Activated naive CD4-positive, alpha-beta T cell treated with anti-CD3 and anti-CD28 coated beads, Interleukin-2, amount 50 U/mL, for 72 hours (primary cell): Measurements from ENCODE around the gene RERG. TPM values are rescaled to one million over a fixed set of nuclear protein-coding genes. Genes with fewer than 3 reads are reported as not detected.

Source experiments
- ATAC-seq, 2 donors: fragments of 150-1000 bp; cut with Tn5 transposase; 2 replicates each; pipeline ENCODE4 v1.10.0; 2021; ENCODE audit warnings: mild to moderate bottlenecking in 2 of 2, moderate library complexity in 2 of 2
- DNase-seq, 2 donors: peaks; one replicate each; pipeline ENCODE4 v3.0.0; 2021 to 2022; ENCODE audit warnings: low spot score in 2 of 2
- H3K27ac Mint-ChIP-seq, 2 donors: one replicate each; pipeline ENCODE4 v1.8.0; 2022; ENCODE audit warnings: mild to moderate bottlenecking in 2 of 2, mixed read lengths in 2 of 2
- H3K36me3 Mint-ChIP-seq, 2 donors: one replicate each; pipeline ENCODE4 v1.8.0; 2022; ENCODE audit warnings: mixed read lengths in 2 of 2
- H3K9me3 Mint-ChIP-seq, 2 donors: one replicate each; pipeline ENCODE4 v1.8.0; 2022; ENCODE audit warnings: mixed read lengths in 2 of 2
- total RNA-seq, 2 donors: library from RNA; stranded (reverse); gene quantifications; one replicate each; pipeline ENCODE4 v1.2.3, GENCODE V29; 2022

Gene RERG
- total RNA-seq, 2 donors from 2014 or later = not detected

GRCh38 chr12:15172060-15172822 is 49.0 kb downstream of the RERG start:
- no peak for ATAC-seq
- H3K9me3 Mint-ChIP-seq = no peaks in the 10 kb centered on the region

GRCh38 chr12:15171012-15171655 is 50.1 kb downstream of the RERG start:
- no peak for ATAC-seq
- Mint-ChIP-seq H3K27ac (no peak overlapping the region), H3K9me3 (no peaks in the 10 kb centered on the region), H3K36me3 (no peaks in the 10 kb centered on the region)
- no peak for DNase-seq

More at GRCh38 chr12:15172060-15172822, 49.0 kb downstream of the RERG start:
- H3K27ac Mint-ChIP-seq = no peak overlapping the region
- H3K36me3 Mint-ChIP-seq = no peaks in the 10 kb centered on the region
- no peak for DNase-seq

- no peaks in the 10 kb centered on the region for H3K36me3 Mint-ChIP-seq
- no peak overlapping the region for H3K27ac Mint-ChIP-seq
- ATAC-seq (no peak), DNase-seq (no peak)
- no peaks in the 10 kb centered on the region for H3K9me3 Mint-ChIP-seq
These were observed 53.1 kb downstream of the RERG start for GRCh38 chr12:15168026-15168678.

GRCh38 chr12:15165012-15165659 is 56.1 kb downstream of the RERG start:
- ATAC-seq (no peak), DNase-seq (no peak)
- Mint-ChIP-seq H3K27ac (no peak overlapping the region), H3K9me3 (no peaks in the 10 kb centered on the region), H3K36me3 (no peaks in the 10 kb centered on the region)

- ATAC-seq = no peak
- Mint-ChIP-seq H3K36me3 (no peaks in the 10 kb centered on the region), H3K27ac (no peak overlapping the region), H3K9me3 (no peaks in the 10 kb centered on the region)
- no peak for DNase-seq
These were observed 57.9 kb downstream of the RERG start for GRCh38 chr12:15163030-15163976.

GRCh38 chr12:15158083-15158482 is 63.1 kb downstream of the RERG start:
- DNase-seq (no peak), ATAC-seq (no peak)
- no peaks in the 10 kb centered on the region for H3K9me3 Mint-ChIP-seq
- H3K27ac Mint-ChIP-seq = no peak overlapping the region
- H3K36me3 Mint-ChIP-seq = no peaks in the 10 kb centered on the region

- Mint-ChIP-seq H3K36me3 (no peaks in the 10 kb centered on the region), H3K9me3 (no peaks in the 10 kb centered on the region), H3K27ac (no peak overlapping the region)
- ATAC-seq (no peak), DNase-seq (no peak)
These were observed 63.9 kb downstream of the RERG start for GRCh38 chr12:15157269-15157671.

GRCh38 chr12:15155271-15155670 is 65.9 kb downstream of the RERG start:
- H3K9me3 Mint-ChIP-seq = no peaks in the 10 kb centered on the region
- H3K27ac Mint-ChIP-seq = no peak overlapping the region
- no peaks in the 10 kb centered on the region for H3K36me3 Mint-ChIP-seq
- DNase-seq (no peak), ATAC-seq (no peak)

GRCh38 chr12:15154103-15154502 is 67.1 kb downstream of the RERG start:
- Mint-ChIP-seq H3K27ac (no peak overlapping the region), H3K36me3 (no peaks in the 10 kb centered on the region), H3K9me3 (no peaks in the 10 kb centered on the region)
- DNase-seq (no peak), ATAC-seq (no peak)

- Mint-ChIP-seq H3K9me3 (no peaks in the 10 kb centered on the region), H3K36me3 (no peaks in the 10 kb centered on the region)
These were observed 68.3 kb downstream of the RERG start for GRCh38 chr12:15152868-15153267.

GRCh38 chr12:15152456-15152855 is 68.8 kb downstream of the RERG start:
- no peaks in the 10 kb centered on the region for H3K36me3 Mint-ChIP-seq
- no peak overlapping the region for H3K27ac Mint-ChIP-seq
- ATAC-seq (no peak), DNase-seq (no peak)
- H3K9me3 Mint-ChIP-seq = no peaks in the 10 kb centered on the region

More at GRCh38 chr12:15152868-15153267, 68.3 kb downstream of the RERG start:
- no peak for ATAC-seq
- no peak for DNase-seq
- no peak overlapping the region for H3K27ac Mint-ChIP-seq

GRCh38 chr12:15151161-15152091 is 69.8 kb downstream of the RERG start:
- DNase-seq (no peak), ATAC-seq (no peak)
- H3K36me3 Mint-ChIP-seq = no peaks in the 10 kb centered on the region
- H3K27ac Mint-ChIP-seq = no peak overlapping the region
- no peaks in the 10 kb centered on the region for H3K9me3 Mint-ChIP-seq

- H3K36me3 Mint-ChIP-seq = no peaks in the 10 kb centered on the region
- H3K27ac Mint-ChIP-seq = no peak overlapping the region
- H3K9me3 Mint-ChIP-seq = no peaks in the 10 kb centered on the region
- DNase-seq (no peak), ATAC-seq (no peak)
These were observed 74.6 kb downstream of the RERG start for GRCh38 chr12:15146585-15146984.

- Mint-ChIP-seq H3K9me3 (no peaks in the 10 kb centered on the region), H3K27ac (no peak overlapping the region), H3K36me3 (no peaks in the 10 kb centered on the region)
- ATAC-seq (no peak), DNase-seq (no peak)
These were observed 77.8 kb downstream of the RERG start for GRCh38 chr12:15143467-15143866.

- Mint-ChIP-seq H3K9me3 (no peaks in the 10 kb centered on the region), H3K27ac (no peak overlapping the region), H3K36me3 (no peaks in the 10 kb centered on the region)
- DNase-seq = no peak
- no peak for ATAC-seq
These were observed 78.5 kb downstream of the RERG start for GRCh38 chr12:15142711-15143110.
